GM21576 (cell line): ENCODE data around the gene ZNF556.
"Not testable (repeated sequence)": the region's sequence is repeated elsewhere in the genome, so short reads cannot be mapped to it uniquely, and the experiment has no call there.

Source experiments
- ATAC-seq: cut with Tn5 transposase; IDR thresholded peaks from one replicate; pipeline ENCODE4 v1.9.1; 2021; ENCODE audit warnings: mild to moderate bottlenecking, moderate library complexity; ENCODE audit not compliant: unreplicated experiment

The ZNF556 gene

GRCh38 chr19:2903326-2903725, 36.2 kb downstream of the ZNF556 start:
- ATAC-seq: not testable (repeated sequence)

- no peak for ATAC-seq
These were observed 38.9 kb downstream of the ZNF556 start for GRCh38 chr19:2905918-2906519.

GRCh38 chr19:2906631-2907195, 39.6 kb downstream of the ZNF556 start:
- ATAC-seq: no peak

GRCh38 chr19:2912306-2912705, 45.2 kb downstream of the ZNF556 start:
- no peak for ATAC-seq

GRCh38 chr19:2917275-2918184, 50.4 kb downstream of the ZNF556 start:
- ATAC-seq: no peak

GRCh38 chr19:2922987-2923386, 55.9 kb downstream of the ZNF556 start:
- ATAC-seq: no peak

- no peak for ATAC-seq
These were observed 56.4 kb downstream of the ZNF556 start for GRCh38 chr19:2923510-2923909.

GRCh38 chr19:2926341-2927031, 59.4 kb downstream of the ZNF556 start:
- no peak for ATAC-seq

GRCh38 chr19:2927032-2927430, 59.9 kb downstream of the ZNF556 start:
- ATAC-seq: no peak
